AG10803 (cell line): ENCODE measurements around the gene GATA6.

Experiments used
- DNase-seq: peaks from one replicate; pipeline ENCODE4 v3.0.0; 2010; ENCODE audit warnings: low read depth
- H3K4me3 ChIP-seq: 2 replicates; pipeline ENCODE4 v1.5.1; 2011; ENCODE audit warnings: mild to moderate bottlenecking, low read length, control low read depth
- TF ChIP-seq, protein P1 (sequence below): conservative IDR thresholded peaks from 2 replicates; pipeline ENCODE4 v1.5.1; 2011; ENCODE audit warnings: mild to moderate bottlenecking, low read length, control low read depth, inconsistent platforms

The GATA6 gene

DNA sequence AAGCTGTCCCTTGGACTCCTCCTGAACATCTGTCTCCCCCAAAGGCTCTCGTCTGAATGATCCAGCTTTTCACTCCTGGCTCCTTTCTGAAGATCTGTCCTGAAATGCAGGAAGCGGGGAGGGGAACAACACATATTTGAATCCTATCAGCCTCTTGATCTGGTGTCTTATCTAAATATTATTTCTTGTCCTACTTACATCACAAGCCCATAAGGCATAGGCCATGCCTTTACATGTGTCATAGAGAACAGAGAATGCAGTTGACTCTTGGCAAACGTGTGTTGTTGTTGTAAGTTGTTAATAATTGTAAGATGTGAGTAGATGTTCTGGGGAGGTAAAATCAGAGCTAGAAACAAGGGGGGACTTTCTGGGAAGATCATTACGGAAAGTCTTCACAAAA, 57.4 kb downstream of the GATA6 start:
- no peak overlapping the region for H3K4me3 ChIP-seq
- DNase-seq, result no peak
- TF ChIP-seq, protein P1, sequence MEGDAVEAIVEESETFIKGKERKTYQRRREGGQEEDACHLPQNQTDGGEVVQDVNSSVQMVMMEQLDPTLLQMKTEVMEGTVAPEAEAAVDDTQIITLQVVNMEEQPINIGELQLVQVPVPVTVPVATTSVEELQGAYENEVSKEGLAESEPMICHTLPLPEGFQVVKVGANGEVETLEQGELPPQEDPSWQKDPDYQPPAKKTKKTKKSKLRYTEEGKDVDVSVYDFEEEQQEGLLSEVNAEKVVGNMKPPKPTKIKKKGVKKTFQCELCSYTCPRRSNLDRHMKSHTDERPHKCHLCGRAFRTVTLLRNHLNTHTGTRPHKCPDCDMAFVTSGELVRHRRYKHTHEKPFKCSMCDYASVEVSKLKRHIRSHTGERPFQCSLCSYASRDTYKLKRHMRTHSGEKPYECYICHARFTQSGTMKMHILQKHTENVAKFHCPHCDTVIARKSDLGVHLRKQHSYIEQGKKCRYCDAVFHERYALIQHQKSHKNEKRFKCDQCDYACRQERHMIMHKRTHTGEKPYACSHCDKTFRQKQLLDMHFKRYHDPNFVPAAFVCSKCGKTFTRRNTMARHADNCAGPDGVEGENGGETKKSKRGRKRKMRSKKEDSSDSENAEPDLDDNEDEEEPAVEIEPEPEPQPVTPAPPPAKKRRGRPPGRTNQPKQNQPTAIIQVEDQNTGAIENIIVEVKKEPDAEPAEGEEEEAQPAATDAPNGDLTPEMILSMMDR, result no peak

DNA sequence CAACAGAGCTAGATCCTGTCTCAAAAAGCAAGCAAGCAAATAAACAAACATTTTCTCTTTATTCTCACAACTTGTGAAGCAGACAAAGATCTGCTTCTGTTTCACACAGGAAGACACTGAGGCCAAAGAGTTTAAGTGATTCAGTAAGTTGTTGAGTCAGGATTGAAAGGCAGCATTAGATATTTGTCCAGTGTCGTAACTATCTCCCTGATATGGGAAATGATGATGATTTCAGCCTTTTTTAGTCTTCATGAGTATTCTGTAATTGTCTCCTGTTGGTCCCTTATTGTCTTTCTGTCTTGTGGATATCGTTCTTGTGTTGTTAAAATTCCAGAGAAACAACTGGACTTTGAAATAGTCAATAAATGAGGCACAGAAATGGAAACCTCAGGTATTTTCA, 59.6 kb downstream of the GATA6 start:
- TF ChIP-seq, protein P1, result no peak
- no peak overlapping the region for H3K4me3 ChIP-seq
- DNase-seq, result peak; percentile 35

DNA sequence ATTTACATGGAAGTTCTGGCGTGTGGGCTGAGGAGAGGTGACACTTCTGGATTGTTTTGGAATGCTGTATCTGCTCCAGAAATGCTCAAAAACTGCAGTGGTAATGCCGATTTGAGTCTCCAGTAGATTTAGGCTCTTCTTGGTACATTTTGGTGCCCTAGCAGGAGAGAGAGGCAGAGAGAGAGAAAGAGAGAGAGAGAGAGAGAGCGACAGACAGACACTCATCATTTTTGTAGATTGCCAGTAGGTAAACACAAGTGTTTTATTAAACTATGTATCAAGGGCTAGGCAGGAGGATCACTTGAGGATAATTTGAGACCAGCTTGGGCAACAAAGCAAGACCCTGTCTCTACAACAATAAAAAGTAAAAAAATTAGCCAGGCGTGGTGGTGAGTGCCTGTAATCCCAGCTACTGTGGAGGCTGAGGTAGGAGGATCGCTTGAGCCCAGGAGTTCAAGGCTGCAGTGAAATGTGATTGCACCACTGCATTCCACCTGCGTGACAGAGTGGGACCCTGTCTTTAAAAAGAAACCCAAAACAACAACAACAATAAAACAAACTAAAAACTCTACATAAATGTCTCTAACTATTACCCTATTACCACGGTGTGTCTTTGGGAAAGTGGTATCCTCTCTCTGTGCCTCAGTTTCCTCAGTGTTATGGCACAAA, 60.2 kb downstream of the GATA6 start:
- H3K4me3 ChIP-seq, result no peak overlapping the region
- DNase-seq, result no peak
- TF ChIP-seq, protein P1, result no peak

DNA sequence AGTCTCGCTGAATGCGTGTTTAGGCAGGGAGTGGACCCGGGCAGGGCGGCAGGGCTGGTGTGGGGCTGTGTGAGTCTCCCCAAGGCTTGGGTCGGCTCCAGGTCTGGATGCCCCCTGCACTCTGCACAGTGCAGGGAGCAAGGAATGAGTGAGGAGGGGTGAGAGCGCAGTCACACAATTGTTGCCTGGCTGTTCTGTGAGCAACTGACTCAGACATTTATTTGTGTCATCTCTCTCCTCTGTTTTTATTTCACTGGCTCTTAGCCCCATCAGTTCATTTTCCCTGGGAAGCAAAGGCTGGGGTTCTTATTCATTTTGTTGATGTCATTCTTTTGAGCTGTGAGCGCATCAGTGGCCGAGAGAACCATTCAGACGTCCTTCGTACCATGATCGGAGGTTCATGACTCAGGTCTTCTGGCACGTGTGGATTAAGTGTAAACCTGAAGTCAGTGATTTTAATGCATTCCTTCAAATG, 61.1 kb downstream of the GATA6 start:
- H3K4me3 ChIP-seq, result no peak overlapping the region
- peak; percentile 35 for DNase-seq

DNA sequence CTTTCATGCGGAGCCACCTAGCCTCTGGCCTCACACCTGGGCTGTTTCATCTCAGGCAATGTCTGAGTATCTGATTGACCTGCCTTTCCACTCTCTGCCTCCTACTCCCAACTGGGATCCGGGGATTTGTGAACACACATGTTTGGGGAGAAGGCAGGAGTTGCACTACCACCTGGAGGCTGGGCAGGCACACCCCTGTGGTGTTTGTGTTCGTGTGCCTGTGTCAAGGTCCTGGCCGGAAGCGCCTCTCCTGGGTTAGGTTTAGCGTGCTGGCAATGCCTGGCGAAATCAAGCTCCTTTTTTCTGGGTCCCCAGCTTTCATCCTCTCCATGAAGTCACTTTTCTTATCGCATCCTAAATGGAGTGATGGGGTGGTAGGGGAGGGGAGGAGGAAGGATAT, 63.9 kb downstream of the GATA6 start:
- TF ChIP-seq, protein P1, result no peak
- no peak for DNase-seq
- H3K4me3 ChIP-seq, result no peak overlapping the region

More for the DNA sequence above, 61.1 kb downstream of the GATA6 start:
- TF ChIP-seq, protein P1, result no peak

DNA sequence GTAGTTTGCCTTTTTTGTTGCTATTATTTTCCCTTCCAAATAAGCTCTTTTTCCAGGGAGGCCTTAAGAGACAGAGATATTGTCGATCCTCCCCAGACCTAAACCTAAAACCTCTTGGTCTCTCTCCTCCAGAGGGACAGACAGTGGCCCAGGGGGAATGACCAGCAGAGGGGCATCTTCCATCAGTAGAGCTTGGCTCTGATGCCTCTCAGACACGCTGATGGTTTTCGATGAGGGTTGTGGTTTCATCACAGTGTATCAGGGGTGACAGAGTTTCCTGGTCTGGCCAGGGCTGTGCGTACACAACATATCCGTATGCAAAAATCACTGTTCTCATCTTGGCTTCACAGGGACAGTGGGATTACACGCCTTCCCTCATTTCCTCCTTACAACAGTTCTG, 68.6 kb downstream of the GATA6 start:
- DNase-seq, result no peak
- no peak overlapping the region for H3K4me3 ChIP-seq
- TF ChIP-seq, protein P1, result no peak

DNA sequence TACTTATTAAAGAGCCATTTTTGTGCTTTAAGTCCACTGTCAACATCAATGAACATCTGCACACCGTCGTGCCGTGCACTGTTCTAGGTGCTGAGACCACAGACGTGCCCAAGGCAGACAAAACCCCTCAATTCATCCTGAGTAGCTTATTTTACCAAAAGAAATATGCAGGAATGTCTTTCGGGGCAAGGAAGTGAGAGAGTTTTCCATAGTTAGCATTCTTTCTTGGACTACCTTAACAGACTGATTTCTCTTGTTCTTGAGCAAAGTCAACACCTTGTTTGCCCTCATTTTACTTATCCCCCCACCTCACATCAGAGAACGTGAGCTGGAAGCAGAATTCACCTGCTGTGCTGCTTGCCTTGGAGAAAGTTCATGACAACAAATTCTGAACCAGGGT, 69.3 kb downstream of the GATA6 start:
- no peak for DNase-seq
- TF ChIP-seq, protein P1, result no peak
- no peak overlapping the region for H3K4me3 ChIP-seq
